HG02852 (cell line): ENCODE data around the gene PRCD.
"Not testable (repeated sequence)": the region's sequence is repeated elsewhere in the genome, so short reads cannot be mapped to it uniquely, and the experiment has no call there.

Experiments
- ATAC-seq: cut with Tn5 transposase; IDR thresholded peaks from one replicate; pipeline ENCODE4 v1.9.1; 2021; ENCODE audit warnings: mild to moderate bottlenecking, moderate library complexity; ENCODE audit not compliant: unreplicated experiment

Gene PRCD

GRCh38 chr17:76551685-76552084, 11.8 kb downstream of the PRCD start:
- ATAC-seq = no peak

- ATAC-seq = no peak
Measured at GRCh38 chr17:76553178-76553908, 13.5 kb downstream of the PRCD start.

GRCh38 chr17:76554131-76554530, 14.3 kb downstream of the PRCD start:
- no peak for ATAC-seq

DNA sequence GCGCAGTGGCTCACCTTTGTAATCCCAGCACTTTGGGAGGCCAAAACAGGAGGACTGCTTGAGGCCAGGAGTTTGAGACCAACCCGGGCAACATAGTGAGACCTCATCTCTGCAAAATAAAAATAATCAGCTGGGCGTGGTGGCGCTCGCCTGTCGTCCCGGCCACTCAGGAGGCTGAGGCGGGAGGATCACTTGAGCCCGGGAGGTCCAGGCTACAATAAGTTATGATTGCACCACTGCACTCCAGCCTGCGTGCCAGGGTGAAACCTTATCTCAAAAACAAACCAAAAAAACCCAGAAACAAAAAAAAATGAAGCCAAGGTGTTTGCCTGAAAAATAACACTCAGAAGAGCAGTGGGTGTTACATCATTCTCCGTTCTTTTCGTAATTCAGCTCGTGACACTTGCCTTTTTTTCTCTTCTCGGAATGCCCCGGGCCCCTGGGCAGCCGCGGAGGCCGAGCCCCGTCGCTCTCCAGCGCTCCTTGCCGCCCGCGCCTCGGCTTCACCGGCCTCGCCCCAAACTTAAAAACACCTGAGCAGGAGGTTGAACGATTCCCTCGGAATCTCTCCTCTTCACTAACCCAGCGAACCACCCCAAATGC, 17.0 kb downstream of the PRCD start:
- no peak for ATAC-seq

- peak; percentile 83 for ATAC-seq
Measured at GRCh38 chr17:76557368-76558197, 17.7 kb downstream of the PRCD start.

GRCh38 chr17:76558198-76559095, 18.6 kb downstream of the PRCD start:
- no peak for ATAC-seq

GRCh38 chr17:76559460-76559859, 19.6 kb downstream of the PRCD start:
- ATAC-seq = not testable (repeated sequence)

GRCh38 chr17:76560036-76560876, 20.4 kb downstream of the PRCD start:
- ATAC-seq = no peak

- ATAC-seq = no peak
Measured at GRCh38 chr17:76560877-76561221, 21.0 kb downstream of the PRCD start.

GRCh38 chr17:76561332-76561731, 21.5 kb downstream of the PRCD start:
- ATAC-seq = no peak

GRCh38 chr17:76561799-76562268, 22.0 kb downstream of the PRCD start:
- ATAC-seq = no peak

GRCh38 chr17:76562734-76563148, 22.9 kb downstream of the PRCD start:
- no peak for ATAC-seq

GRCh38 chr17:76563359-76563758, 23.5 kb downstream of the PRCD start:
- ATAC-seq = not testable (repeated sequence)

- ATAC-seq = not testable (repeated sequence)
Measured at GRCh38 chr17:76564991-76565727, 25.3 kb downstream of the PRCD start.

DNA sequence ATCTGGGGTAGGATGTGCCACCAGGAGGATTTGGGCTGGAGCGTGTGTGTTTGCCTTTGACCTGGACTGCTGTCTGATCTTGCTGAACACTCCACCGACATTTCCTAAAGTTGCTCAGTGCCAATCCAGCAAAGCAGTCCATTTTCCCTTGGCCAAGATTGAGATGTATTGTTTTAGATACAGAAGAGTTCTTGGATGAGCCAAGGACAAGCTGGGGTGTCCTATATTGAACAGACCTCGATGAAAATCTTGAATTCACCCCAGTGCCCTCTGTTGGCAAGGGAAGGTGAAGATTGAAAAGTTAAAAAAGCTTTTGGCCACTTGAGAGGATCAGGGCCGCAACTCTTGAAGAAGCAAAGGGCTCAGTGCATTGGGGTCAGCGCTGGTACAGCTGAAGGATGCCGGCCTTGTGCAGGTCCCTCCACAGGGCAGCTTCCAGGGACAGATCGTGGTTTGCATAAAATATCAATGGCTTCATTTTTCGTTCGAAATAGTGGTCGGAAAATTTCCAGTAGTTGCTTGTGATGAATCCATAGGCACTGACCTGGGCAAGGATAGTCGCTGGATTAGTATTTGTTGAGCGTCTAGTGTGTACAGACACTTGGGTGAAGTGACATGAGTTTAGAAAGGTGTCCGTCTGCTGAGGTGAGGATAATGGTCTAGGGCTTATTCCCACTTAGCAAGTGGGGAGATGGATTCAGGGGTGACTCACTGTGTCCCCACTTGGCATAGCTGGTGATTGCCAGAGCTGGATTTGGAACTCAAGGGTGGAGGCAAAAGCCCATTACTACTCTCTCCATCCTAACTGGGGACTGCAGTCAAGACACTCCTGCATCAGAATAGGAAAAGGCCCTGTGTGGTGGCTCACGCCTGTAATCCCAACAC, 26.1 kb downstream of the PRCD start:
- no peak for ATAC-seq

GRCh38 chr17:76566613-76566943, 26.7 kb downstream of the PRCD start:
- ATAC-seq = no peak

DNA sequence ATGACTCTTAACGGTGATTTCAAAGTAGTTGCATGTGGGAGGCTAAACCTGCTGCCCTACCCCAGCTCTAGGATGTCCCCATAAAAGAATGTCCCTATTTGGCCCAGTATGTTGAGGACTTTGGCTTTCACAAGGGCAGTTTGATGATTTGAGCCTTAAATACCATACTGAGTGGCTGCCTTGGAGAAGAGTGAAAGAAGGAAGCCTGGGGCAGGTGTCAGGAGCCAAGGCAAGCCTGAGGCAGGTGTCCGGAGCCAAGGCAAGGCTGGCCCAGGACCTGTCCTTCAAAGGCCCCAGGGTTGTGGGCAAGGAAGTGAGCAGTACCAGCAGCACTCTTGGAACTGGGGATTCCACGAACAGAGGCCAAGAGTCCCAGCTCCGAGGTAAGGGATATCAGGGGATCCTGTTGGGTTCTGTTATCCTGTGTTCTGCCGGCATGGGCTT, 27.2 kb downstream of the PRCD start:
- no peak for ATAC-seq
